Measurements from ENCODE around the gene ULBP3. TPM values are rescaled to one million over a fixed set of nuclear protein-coding genes. Genes with fewer than 3 reads are reported as not detected.
A peak's percentile ranks its signal among the peaks of the same experiment; 100 is the strongest.

Gene ULBP3
- total and polyA plus RNA-seq, 2 of the 4 experiments (the other 2 are of a cell fraction): 11.1 to 35.1 TPM

- Histone ChIP-seq H3K4me2 (ENCODE audit: low read depth, low read length) (no peak overlapping the region), H4K20me1 (ENCODE audit: insufficient read depth, low read length) (no peaks in the 10 kb centered on the region), H3K4ac (ENCODE audit: low read depth, low read length) (no peak overlapping the region), H2AFZ (replicated peaks; ENCODE audit: low read length, poor library complexity) (no peak overlapping the region), H4K5ac (ENCODE audit: low read depth, low read length) (no peak overlapping the region), H2AK5ac (ENCODE audit: low read depth, low read length) (no peak overlapping the region), H2BK120ac (ENCODE audit: low read depth, low read length) (no peak overlapping the region), H3K56ac (ENCODE audit: extremely low read depth, insufficient read depth, low read length) (no peak overlapping the region), H3K79me1 (ENCODE audit: low read depth in 1 of 2, low read length in 2 of 2) (no peaks in the 10 kb centered on the region), H4K91ac (ENCODE audit: insufficient read depth, low read depth, low read length) (no peak overlapping the region), H3K9me3 (ENCODE audit: control insufficient read depth, insufficient read depth, low read length) (peaks cover 4% of the 10 kb centered on the region; the same call in 1 of the 2 replicates), H3K18ac (ENCODE audit: low read depth, low read length) (no peak overlapping the region), H2BK20ac (ENCODE audit: low read depth, low read length) (no peak overlapping the region), H4K8ac (ENCODE audit: low read depth in 2 of 2, low read length in 2 of 2) (no peak overlapping the region), H2BK15ac (ENCODE audit: low read depth, low read length) (no peak overlapping the region), H3K14ac (replicated peaks; ENCODE audit: low read depth, low read length) (no peak overlapping the region), H3K9ac (ENCODE audit: low read depth, low read length) (no peak overlapping the region), H3K4me3 (ENCODE audit: insufficient read depth, low read depth, low read length) (no peak overlapping the region), H2BK5ac (ENCODE audit: low read depth, low read length, poor library complexity, severe bottlenecking) (no peak overlapping the region), H3K27ac (ENCODE audit: insufficient read depth, low read length) (no peak overlapping the region), H3K27me3 (ENCODE audit: control insufficient read depth, insufficient read depth, low read length) (peaks cover 51% of the 10 kb centered on the region), H3K9me1 (ENCODE audit: insufficient read depth, low read length) (no peaks in the 10 kb centered on the region), H3K23ac (ENCODE audit: low read depth, low read length) (no peak overlapping the region), H3K4me1 (ENCODE audit: control insufficient read depth, insufficient read depth, low read length) (no peaks in the 10 kb centered on the region), H3K36me3 (ENCODE audit: control insufficient read depth, insufficient read depth, low read length) (no peaks in the 10 kb centered on the region), H2AK9ac (replicated peaks; ENCODE audit: low read depth, low read length, poor library complexity) (no peak overlapping the region)
- peak; percentile 67 for TF ChIP-seq RAD21 (IDR thresholded peaks at IDR 0.05; ENCODE audit: low read length)
- peak; percentile 63 for TF ChIP-seq CTCF (conservative IDR thresholded peaks at IDR 0.05; ENCODE audit: low read depth, low read length)
- TF ChIP-seq CHD1 (IDR thresholded peaks at IDR 0.05; ENCODE audit: low read depth, low read length): no peak
- no peak for TF ChIP-seq MAFK (IDR thresholded peaks at IDR 0.05; ENCODE audit: low read depth, low read length)
- no peak for TF ChIP-seq CEBPB (IDR thresholded peaks at IDR 0.05; ENCODE audit: low read depth, low read length)
- TF ChIP-seq MXI1 (IDR thresholded peaks at IDR 0.05; ENCODE audit: borderline replicate concordance, low read depth, low read length): no peak
- no peak for TF ChIP-seq POLR2A (IDR thresholded peaks at IDR 0.05; ENCODE audit: low read depth, low read length)
- no peak for TF ChIP-seq ELK1 (IDR thresholded peaks at IDR 0.05; ENCODE audit: borderline replicate concordance, low read depth, low read length)
- TF ChIP-seq SMC3 (IDR thresholded peaks at IDR 0.05; ENCODE audit: low read depth, low read length): peak; percentile 64
- ATAC-seq (ENCODE audit: low read depth): peak; percentile 88
- BruUV-seq (replicated peaks): no TSS peak
- in situ Hi-C loops (cut with MboI; ENCODE audit: low sequenced_read_pairs) (no loop called here), dilution Hi-C loops (cut with HindIII; ENCODE audit: low sequenced_read_pairs, unreplicated experiment) (no loop called here), intact Hi-C loops (cut with micrococcal nuclease) (loop anchor here (1.0 to 10.0 kb wide), 3 partner anchors 82 to 292 kb away; no protein-coding TSS in a partner anchor)
- 26% methylated on average over 5 of the region's 6 CpGs; no CpG with 5 or more reads in 1 of the 2 experiments for WGBS, 2 experiments (ENCODE audit: extremely low coverage in 2 of 2, insufficient read length in 1 of 2)
- POLR2A ChIA-PET (ENCODE audit: unreplicated experiment): no interaction called here
- DNase-seq: peak; percentile 61
- CTCF ChIA-PET: interaction anchor here (0.6 to 1.3 kb wide), 3 partner anchors 9 to 169 kb away, joined by 3 to 6 read pairs (median 3); partner anchors contain the start of gene RAET1L
These were observed 52.4 kb downstream of the ULBP3 start for GRCh38 chr6:150016324-150017185.
